ENCODE data around the gene BTBD9. TPM values are rescaled to one million over a fixed set of nuclear protein-coding genes. Genes with fewer than 3 reads are reported as not detected.

The BTBD9 gene
- total and polyA plus RNA-seq, 2 of the 13 experiments (the other 11 are each of a cell fraction or from before 2014, with no cell fraction given) = 1.2 to 3.0 TPM

GRCh38 chr6:38213251-38213658 is 426.5 kb downstream of the BTBD9 start:
- intact Hi-C loops (cut with micrococcal nuclease; ENCODE audit: unreplicated experiment) (no loop called here), in situ Hi-C loops (cut with HindIII; ENCODE audit: extremely low pct_ligation_motif_present, low pct_unique_long_range_greater_than_20kb) (no loop called here)
- ATAC-seq (no peak), DNase-seq (ENCODE audit: low spot score) (no peak), FAIRE-seq (no peak)
- no peaks in the 10 kb centered on the region; a peak in 1 of 5 replicates for H3K27me3 ChIP-seq (ENCODE audit: control insufficient read depth in 1 of 2, insufficient read depth in 2 of 2, low read length in 2 of 2)
- WGBS (ENCODE audit: low lambda C conversion rate) = 34% methylated on average over 2 of the region's 2 CpGs
- H4K20me1 ChIP-seq (ENCODE audit: insufficient read depth, low read length) = no peaks in the 10 kb centered on the region
- BruUV-seq (replicated peaks) = no TSS peak
- H3K4me3 ChIP-seq (replicated peaks in 1 of 3; ENCODE audit: insufficient read depth in 1 of 3, low read depth in 2 of 3, low read length in 3 of 3) = no peak overlapping the region
- POLR2A ChIA-PET = no interaction called here
- no peaks in the 10 kb centered on the region for H3K9me3 ChIP-seq (ENCODE audit: low read length)
- TF ChIP-seq ZSCAN31 (CRISPR knock-in tag; IDR thresholded peaks at IDR 0.05; ENCODE audit: low read depth) (no peak), ZSCAN29 (CRISPR knock-in tag; conservative IDR thresholded peaks at IDR 0.05) (no peak), ZNF530 (CRISPR knock-in tag; IDR thresholded peaks at IDR 0.05; ENCODE audit: low read depth) (no peak), ZNF484 (CRISPR knock-in tag; IDR thresholded peaks at IDR 0.05; ENCODE audit: borderline replicate concordance, low read depth) (no peak), ZNF761 (CRISPR knock-in tag; conservative IDR thresholded peaks at IDR 0.05) (no peak), ZBTB33 (CRISPR knock-in tag; IDR thresholded peaks at IDR 0.05) (no peak), YEATS2 (CRISPR knock-in tag; IDR thresholded peaks at IDR 0.05; ENCODE audit: borderline replicate concordance) (no peak), GFI1 (CRISPR knock-in tag; IDR thresholded peaks at IDR 0.05; ENCODE audit: borderline replicate concordance) (no peak), ZFYVE20 (CRISPR knock-in tag; IDR thresholded peaks at IDR 0.05; ENCODE audit: borderline replicate concordance, low read depth) (no peak), UBTF (CRISPR knock-in tag; IDR thresholded peaks at IDR 0.05) (no peak), KAT8 (CRISPR knock-in tag; IDR thresholded peaks at IDR 0.05) (no peak), DNMT1 (CRISPR knock-in tag; IDR thresholded peaks at IDR 0.05) (no peak)
- H3K27ac ChIP-seq (ENCODE audit: extremely low read length, insufficient read depth, low read length) = no peak overlapping the region
- H3K9ac ChIP-seq (ENCODE audit: insufficient read depth, low read depth, low read length) = peak overlapping the region; percentile 2; the same call in 1 of the 2 replicates
- H3K4me1 ChIP-seq (ENCODE audit: insufficient read depth, low read length) = peaks cover 15% of the 10 kb centered on the region
- peak overlapping the region; percentile 52 for H3K4me2 ChIP-seq (ENCODE audit: low read depth, low read length)
- no peak overlapping the region for H2AFZ ChIP-seq (ENCODE audit: low read length)
- H3K36me3 ChIP-seq (replicated peaks in 1 of 2; ENCODE audit: control insufficient read depth in 1 of 2, insufficient read depth in 2 of 2, low read length in 2 of 2) = no peaks in the 10 kb centered on the region
- H3K79me2 ChIP-seq (ENCODE audit: insufficient read depth, low read length) = no peaks in the 10 kb centered on the region
- CTCF ChIA-PET (ENCODE audit: low intra/inter-chr PET ratio, low total read pairs) = no interaction called here
